Muscle of back (tissue), 11 donors: ENCODE measurements around the gene ADPRHL1. TPM values are rescaled to one million over a fixed set of nuclear protein-coding genes. Genes with fewer than 3 reads are reported as not detected.
A peak's percentile ranks its signal among the peaks of the same experiment; 100 is the strongest.
"Not testable (repeated sequence)": the region's sequence is repeated elsewhere in the genome, so short reads cannot be mapped to it uniquely, and the experiment has no call there.

ENCODE experiments used
- DNase-seq, 3 donors: peaks; one replicate each; pipeline versions ENCODE4 v3.0.0 to v3.0.0-alpha.2; 2013
- polyA plus RNA-seq, 10 donors: library from polyadenylated mRNA; unstranded; fragments of 120-200 nt; gene quantifications; one replicate each; pipeline ENCODE4 v1.2.1, GENCODE V29; 2013; ENCODE audit not compliant: insufficient read length in 10 of 10

Gene ADPRHL1
- polyA plus RNA-seq, 10 donors: 124 to 270 (median 245) TPM

DNA sequence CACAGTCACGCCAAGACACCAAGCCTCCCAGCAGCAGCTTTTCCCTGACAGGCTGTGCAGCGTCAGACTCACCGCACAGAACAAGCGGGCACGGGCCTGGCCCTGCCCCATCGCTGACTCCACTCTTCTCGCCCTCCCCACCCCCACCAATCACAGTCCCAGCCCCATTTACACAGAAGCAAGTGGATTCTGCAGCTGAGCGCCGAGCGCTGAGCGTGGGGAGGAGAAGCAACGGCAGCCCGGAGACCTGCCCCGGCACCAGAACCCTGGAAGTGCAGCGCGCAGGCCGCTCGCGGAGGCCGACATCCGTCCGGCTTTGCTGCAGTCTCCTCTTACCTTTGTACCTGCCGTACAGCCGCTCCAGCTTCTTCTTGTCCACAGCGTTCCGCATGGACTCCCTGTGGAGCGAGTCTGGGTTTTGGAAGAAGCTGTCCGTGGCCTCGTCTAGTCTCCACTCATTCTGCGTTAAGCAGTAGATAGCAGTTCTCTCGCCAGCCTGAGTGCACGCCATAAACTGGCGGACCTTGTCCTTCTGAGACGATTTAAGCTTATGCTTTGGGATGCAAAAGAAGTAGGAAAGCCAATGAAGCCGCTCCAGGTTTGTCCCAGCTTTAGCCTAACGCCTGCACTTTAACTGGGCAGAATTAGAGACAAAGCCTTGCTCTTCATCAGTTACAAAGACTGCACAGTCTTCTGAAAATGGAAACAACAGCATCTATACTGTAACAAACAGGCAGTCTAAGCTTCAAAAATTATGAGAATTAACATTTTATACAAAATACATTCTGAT, 30.4 kb upstream of the ADPRHL1 start:
- DNase-seq: no peak

DNA sequence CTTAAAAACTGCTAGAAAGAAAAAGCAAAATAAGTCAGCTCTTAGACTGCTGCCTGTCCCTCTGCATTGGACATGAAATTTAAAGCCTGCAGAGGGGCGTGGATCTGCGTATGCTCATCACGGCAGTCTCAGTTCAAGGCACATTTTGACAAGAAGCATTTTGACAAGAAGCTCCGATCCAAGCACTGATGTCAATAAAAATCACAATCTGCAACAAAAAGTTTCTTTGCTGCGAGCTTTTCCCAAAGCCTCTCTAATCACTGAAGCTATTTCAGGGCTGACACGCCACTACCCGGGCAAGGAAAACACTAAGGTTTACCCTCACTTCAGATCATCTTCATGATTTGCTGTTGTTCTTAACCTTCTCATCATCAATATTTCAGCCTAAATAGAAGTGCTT, 29.8 kb upstream of the ADPRHL1 start:
- no peak for DNase-seq

DNA sequence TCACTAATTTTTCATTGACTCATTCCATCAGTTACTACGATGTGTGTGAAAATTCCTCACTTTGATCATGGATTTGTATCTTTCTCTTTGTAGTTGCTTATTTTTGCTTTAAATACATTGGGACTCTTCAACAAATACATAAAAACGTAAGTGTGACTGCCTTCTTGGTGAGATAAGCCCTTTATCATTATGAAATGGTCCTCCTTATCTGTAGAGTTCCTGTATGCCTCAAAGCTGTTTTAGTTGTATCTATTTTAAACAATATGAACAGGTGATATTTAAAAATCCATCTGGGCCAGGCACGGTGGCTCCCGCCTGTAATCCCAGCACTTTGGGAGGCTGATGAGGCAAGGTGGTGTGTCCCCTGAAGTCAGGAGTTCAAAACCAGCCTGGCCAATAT, 25.9 kb upstream of the ADPRHL1 start:
- DNase-seq: no peak

DNA sequence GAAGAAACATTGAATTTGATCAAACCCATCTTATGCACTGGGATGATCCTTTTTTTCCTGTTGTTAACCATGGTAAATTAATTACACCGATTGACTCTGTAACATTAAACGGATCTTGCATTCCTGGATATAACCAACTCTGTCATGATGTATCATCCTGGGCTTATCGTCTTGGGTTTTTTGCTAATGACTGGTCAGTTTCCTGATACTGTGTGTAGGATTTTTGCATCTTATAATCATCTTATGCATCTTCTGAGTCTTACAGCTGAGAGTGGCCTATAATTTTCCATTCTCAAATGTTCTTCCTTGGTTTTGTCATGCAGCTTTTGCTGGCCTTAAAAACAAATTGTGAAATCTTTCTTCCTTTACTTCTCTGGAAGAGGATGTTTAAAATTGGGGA, 24.4 kb upstream of the ADPRHL1 start:
- DNase-seq: no peak

DNA sequence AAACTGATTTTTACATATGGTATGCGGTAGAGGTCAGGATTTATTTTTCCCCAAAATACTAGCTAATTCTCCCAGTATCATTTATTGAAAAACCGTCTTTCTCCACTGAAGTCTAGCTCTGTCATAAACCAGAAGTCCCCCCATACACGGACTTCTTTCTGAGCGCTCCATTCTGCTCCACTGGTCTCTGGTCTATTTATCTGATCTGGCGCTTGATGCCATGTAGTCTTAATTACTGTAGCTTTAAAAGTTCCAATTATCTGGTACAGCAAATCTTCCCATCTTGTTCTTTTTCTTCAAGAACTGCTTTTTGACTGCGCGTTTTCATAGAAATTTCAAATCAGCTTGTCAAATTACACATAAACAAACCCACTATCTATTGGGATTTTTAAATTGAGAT, 23.5 kb upstream of the ADPRHL1 start:
- no peak for DNase-seq

DNA sequence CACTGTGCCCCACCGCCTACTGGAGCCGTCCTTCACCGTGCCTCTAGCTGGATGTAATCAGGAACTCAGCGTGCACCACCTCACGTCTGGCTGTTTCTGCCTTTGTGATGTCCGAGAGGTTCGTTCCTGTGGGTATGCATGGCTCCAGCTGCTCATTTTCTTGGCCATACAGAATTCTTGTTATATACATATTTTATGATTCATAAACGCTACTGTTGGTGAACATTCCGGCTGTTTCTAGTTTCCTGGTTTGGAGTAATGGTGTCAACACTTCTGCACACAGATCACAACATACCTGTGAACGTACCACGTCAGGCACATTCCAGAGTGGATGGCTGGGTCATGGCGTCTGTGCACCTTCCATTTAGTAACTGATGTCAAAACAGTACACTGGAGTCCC, 22.6 kb upstream of the ADPRHL1 start:
- DNase-seq: no peak

DNA sequence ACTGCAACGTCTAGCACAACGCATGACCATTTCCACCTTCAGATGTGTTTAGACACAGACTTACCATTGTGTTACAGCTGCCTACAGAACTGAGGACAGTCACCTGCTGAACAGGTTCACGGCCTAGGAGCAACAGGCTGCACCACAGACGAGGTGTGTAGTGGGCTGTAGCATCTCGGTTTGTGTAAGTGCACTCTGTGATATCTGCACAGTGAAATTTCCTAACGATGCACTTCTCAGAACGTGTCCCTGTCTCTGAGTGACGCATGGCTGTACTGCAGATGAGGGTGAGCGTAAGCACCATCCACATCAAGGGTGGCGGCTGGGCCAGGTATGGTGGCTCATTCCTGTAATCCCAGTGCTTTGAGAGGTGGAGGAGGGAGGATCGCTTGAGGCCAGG, 22.0 kb upstream of the ADPRHL1 start:
- DNase-seq: no peak

DNA sequence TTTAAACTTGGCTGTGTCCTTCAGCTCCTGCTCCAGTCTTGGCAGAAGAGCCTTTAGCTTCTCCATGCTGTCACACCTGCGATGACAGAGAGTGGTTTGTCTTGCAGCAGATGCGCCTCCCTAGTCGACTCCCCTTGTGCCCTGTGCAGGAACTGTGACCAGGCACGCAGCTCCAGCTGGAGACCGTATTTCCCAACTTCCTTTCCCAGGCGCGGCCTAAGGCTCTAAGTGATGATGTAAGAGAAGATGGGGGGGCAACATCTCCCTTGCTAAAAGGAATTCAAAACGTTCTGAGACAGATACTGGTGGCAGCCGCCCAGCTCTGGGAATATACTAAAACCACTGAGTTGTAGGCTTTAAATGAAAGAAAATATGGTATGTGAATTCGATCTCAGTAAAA, 20.9 kb upstream of the ADPRHL1 start:
- peak in 1 of 3 donors; percentile 32 for DNase-seq

DNA sequence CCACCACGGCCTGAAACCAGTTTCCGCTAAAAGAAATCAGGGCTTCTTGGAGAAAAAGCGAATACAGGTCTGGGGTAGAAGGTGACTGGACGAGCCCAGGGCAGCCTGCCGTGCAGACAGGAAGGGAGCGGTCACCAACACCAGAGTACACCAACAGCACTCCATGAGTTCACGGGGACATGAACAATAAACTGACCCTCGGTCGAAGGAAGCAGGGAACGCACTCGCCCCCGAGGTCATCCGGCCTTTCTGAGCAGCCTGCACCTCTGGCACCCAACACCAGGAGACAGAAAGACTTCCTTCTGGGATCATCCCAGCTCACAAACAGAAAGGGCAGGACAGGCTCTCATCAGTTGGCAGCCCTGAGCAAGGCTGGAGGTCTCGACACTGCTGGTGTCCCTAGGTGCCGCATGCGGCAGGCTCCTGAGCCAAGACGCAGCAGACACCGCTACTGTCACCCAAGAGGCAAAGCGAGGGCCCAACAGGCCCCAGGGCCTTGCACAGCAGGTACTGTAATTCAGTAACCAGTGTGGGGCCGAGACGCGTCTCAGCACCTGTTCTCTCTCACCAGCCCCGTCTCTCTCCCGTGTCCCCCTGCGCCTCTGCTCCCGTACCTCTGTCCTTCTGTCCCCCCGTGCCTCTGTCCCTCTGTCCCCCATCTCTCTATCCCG, 19.2 kb upstream of the ADPRHL1 start:
- no peak for DNase-seq

DNA sequence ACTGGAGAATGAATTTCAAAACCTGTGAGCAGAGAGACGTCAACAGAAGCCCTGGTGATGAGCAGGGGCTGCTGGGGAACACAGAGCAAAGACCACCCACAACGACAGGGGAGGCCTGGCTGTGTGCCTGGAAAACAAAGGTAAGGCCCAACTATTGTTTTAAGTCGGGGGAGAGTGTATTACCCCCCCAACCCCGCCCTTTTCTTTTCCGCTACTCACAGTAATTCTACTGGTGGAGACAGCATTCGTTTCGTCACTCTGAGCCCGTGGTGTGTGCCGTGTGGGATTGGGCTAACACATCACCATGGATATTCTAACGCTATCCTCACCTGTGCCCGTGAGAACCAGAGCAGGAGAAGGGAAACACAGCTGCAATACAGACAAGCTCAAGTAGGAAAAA, 18.6 kb upstream of the ADPRHL1 start:
- no peak for DNase-seq

DNA sequence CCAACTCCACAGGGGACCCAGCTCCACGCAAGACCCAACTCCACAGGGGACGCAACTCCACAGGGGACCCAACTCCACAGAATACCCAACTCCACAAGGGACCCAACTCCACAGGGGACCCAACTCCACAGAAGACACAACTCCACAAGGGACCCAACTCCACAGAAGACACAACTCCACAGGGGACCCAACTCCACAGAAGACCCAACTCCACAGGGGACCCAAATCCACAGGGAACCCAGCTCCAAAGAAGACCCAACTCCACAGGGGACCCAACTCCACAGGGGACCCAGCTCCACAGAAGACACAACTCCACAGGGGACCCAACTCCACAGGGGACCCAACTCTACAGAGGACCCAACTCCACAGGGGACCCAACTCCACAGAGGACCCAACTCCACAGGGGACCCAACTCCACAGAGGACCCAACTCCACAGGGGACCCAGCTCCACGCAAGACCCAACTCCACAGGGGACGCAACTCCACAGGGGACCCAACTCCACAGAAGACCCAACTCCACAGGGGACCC, 17.4 kb upstream of the ADPRHL1 start:
- DNase-seq: not testable (repeated sequence)

DNA sequence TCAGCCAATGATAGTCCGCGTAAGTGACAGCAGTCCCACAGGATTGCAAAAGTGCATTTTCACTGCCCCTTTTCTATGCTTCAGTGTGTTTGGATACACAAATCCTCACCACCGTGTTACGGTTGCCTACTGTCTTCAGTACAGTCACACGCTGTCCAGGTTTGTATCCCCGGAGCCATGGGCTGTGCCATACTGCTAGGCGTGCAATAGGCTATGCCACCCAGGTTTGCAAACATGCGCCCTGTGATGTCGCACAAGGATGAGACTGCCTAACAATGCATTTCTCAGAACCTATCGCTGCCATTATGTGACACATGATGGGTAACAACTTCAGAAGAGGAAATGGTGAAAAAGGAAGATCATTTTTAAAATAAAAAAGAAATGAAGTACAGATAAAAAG, 16.8 kb upstream of the ADPRHL1 start:
- DNase-seq: no peak

DNA sequence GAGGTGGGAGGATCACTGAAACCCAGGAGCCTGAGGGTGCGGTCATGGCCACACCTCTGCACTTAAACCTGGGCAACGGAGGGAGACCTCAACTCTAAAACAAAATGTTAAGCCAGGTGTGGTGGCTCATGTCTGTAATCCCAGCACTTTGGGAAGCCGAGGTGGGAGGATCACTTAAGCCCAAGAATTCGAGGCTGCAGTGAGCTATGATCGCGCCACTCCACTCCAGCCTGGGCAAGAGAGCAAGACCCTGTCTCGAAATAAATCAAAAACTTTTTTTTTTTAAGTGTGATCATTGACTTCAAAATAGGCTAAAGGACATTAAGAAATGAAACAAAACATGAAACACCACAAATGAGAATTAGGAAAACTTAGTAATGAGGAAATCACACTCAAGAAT, 16.3 kb upstream of the ADPRHL1 start:
- no peak for DNase-seq

DNA sequence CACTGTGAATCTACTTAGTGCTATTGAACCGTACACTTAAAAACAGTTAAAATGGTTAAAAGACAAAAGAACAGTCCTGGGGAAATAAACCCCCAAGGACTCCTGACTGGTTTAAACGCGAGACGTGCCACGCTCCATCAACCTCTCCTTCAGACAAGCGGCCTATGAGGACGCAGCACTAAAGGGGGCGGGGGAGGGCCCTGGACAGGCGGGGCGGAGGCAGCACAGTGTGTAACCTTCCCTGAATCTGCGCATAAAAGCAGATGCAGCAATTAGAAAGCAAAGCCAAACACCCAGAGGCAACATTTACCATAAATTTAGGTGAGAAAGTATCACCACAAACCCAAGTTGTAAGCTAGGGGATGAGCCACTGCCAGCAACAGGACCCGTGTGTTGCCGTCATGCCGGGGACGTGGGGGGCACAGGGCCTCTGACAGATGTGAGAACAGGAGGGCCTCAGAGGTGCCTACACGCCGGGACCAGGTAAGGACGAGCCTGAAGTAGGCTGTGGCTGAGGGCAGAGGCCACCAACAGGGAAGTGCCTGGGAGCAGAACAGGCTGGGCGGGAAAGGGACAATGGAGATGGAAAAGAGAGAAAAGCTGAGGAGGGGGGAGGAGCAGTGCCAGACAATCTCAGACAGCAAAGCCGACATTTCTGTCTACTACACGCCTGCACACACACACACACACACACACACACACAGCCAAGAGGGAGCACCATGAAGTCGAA, 15.3 kb upstream of the ADPRHL1 start:
- no peak for DNase-seq

DNA sequence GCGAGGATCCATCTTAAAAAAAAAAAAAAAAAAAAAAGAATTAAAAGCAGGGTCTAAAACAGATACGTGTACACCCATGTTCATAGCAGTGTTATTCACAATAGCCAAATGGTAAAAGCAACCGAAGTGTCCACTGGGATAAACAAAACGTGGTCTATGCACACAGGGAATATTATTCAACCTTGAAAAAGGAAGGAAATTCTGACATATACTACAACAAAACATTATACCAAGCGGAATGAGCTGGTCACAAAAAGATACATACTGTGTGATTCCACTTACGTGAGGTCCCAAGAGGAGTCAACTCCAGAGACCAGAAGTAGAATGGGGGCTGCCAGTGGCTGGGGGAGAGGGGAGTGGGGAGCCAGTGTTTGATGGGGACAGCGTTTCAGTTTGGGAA, 14.7 kb upstream of the ADPRHL1 start:
- no peak for DNase-seq

DNA sequence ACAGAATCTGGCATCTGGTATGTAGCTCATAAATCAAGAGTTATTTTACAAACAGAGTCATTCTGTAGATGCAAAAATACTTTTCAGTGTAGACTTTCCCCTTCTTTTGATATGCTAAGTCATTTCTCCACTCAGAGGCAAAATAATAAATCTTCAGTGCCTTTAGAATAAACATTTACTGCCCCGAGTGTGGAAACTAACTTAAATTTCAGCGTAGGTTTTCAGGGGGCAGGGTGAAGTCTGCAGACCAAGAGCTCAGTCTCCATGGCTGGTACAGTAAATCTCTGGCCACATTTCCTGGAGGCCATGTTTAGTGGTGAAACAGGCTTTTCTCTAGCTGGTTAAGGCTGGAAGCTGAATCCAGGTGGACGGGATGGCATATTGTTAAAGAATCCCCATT, 13.1 kb upstream of the ADPRHL1 start:
- no peak for DNase-seq

DNA sequence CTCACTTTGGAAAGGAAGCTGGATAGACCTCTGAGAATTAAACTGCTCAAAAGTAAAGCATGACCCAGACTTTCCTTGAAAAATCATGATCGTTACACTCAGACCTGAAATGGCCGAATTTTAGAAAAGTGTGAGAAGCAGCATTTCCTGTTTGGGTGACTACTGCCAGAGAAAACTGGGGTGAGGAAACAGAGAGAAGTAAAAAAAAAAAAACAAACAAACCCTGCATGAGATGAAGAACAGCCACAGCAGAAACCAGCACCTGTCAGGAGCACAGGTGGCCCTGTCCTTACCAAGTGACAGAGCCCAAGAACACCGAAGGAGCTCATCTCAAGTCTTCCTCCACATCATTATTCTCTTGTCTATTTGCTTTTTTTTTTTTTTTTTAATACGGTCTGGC, 12.0 kb upstream of the ADPRHL1 start:
- DNase-seq: no peak

DNA sequence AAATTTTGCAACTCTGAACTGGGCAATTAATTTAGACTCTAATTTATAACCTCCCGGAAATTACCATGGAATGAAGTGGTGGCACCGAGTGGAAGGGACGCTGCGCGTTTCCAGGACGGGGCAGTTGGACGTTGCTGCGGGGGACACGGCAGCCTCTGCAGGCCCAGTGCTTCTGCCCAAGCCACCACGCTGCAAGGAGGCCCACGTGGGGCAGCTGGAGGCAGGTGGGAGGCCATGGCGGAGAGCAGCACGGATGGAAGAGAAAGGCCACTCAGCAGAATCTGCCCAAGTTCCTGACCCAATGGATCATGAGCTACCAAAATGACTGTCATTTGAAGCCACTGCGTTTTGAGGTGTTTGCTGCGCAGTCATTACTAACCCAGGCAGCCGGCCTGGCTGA, 11.2 kb upstream of the ADPRHL1 start:
- DNase-seq: no peak

DNA sequence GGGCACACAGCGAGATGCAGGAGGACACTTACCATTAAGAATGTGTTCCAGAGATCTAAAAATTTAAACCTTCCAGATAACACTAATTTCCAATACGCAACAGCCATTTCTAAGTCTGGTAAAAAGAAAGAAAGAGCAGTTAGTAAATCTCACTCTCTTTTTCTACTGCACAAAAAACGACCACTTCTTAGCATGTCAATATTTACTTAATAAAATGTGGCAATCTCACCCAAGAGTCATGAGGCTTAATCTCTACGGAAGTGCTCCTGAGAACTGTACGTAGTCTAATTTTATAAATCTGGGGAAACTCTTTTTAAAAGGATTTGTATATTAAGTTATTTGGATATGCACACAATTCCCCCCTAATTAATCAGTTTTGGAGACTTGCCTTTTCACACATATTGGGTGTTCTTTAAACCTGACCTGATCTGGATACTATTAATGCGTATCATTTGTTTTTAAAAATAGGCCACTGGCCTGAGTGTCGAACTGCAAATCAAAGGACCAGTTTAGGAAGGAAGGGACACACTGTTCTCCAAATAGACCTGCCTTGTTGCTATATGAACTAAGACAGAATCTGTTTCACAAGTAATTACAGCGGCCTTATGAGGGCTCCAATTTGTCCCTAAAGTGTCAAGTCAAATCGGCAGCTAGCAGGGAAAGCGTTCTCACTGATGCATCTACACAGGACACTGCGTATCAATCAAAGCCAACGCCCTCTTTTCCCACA, 7.9 kb upstream of the ADPRHL1 start:
- no peak for DNase-seq

DNA sequence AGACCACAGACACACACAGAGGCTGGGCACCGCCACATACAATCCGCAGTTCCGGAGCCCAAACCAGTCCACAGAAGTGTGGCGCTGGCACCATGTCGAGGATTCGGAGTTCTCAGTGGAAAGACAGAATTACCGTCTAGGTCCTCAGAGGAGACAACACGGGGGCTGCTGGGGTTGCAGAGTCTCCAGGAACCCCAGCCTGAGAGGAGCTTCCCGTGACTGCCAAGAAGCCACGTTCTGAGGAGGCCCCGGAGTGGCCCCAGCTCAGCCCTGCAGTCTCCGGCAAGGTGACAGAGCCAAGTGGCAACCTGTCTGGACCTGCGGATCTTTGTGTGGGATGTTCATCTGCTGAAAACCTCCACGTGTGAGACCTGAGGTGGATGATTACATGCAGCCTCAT, 7.3 kb upstream of the ADPRHL1 start:
- no peak for DNase-seq

DNA sequence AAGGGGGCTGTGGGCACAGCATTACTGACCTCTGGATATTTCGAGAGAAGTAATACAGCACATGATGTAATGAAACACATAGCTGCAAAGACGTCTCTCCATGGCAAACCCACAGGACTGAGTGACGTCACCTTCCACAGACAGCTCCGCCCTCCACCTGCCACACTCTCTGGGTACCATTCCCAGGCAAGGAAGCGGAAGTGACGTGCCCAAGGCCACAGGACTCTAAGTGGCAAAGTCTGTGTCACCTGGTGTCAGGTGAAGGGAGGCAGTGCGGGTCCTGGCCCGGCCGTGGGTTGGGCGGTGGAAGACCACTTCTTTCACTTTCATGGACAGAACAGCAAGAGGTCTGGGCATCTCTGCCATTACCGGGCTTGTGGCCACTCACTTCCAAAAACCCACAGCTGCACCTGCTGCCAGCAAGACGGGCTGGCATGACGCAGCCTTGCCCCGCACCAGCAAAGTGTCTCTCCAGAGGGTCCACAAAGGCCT, 6.8 kb upstream of the ADPRHL1 start:
- DNase-seq: no peak
